PC-3 (cell line): ENCODE measurements around the gene ZXDC. TPM values are rescaled to one million over a fixed set of nuclear protein-coding genes. Genes with fewer than 3 reads are reported as not detected.

Experiments
- ATAC-seq: fragments of 200-7000 bp; cut with Tn5 transposase; 2 replicates; pipeline ENCODE4 v1.9.1; 2020; ENCODE audit warnings: mild to moderate bottlenecking, moderate library complexity
- BruUV-seq: library from RNA; stranded (reverse); fragments of 400-500 nt; replicated peaks from 2 replicates; lab custom pipeline; 2021; lab: Mats Ljungman, UMichigan
- CTCF ChIA-PET: fragments of 300-600 bp; sonication (Branson Sonifier 250); formaldehyde crosslinking; loops from one replicate; lab custom pipeline; 2022; ENCODE audit warnings: antibody characterized with exemption; lab: Charles Lee
- POLR2A ChIA-PET: fragments of 300-600 bp; sonication (Branson Sonifier 250); formaldehyde crosslinking; loops from one replicate; lab custom pipeline; 2022; ENCODE audit warnings: antibody characterized with exemption; ENCODE audit not compliant: unreplicated experiment; lab: Charles Lee
- DNase-seq: peaks from one replicate; pipeline ENCODE4 v3.0.0-alpha.2; 2015
- H2AFZ ChIP-seq: fragments of 300-600 bp; sonication (generic); 2 replicates; pipeline ENCODE4 v1.6.0; 2016; ENCODE audit warnings: antibody characterized with exemption, low read length
- H3F3A ChIP-seq: fragments of 300-600 bp; sonication (generic); one replicate; pipeline ENCODE4 v1.6.0; 2017; ENCODE audit warnings: antibody characterized with exemption, low read length, control low read depth, mild to moderate bottlenecking; ENCODE audit not compliant: unreplicated experiment
- H3K27ac ChIP-seq: fragments of 300-600 bp; sonication (generic); 2 replicates; pipeline ENCODE4 v1.5.1; 2016; ENCODE audit warnings: mild to moderate bottlenecking, low read length
- H3K27me3 ChIP-seq: fragments of 300-600 bp; sonication (generic); 2 replicates; pipeline ENCODE4 v1.6.1; 2016; ENCODE audit warnings: low read length, mixed read lengths
- H3K36me3 ChIP-seq: fragments of 300-600 bp; sonication (generic); 2 replicates; pipeline ENCODE4 v1.6.1; 2016; ENCODE audit warnings: low read depth, mixed run types, low read length, mixed read lengths
- H3K4me1 ChIP-seq: fragments of 300-600 bp; sonication (generic); 2 replicates; pipeline ENCODE4 v1.5.1; 2016; ENCODE audit warnings: low read length; ENCODE audit not compliant: insufficient read depth
- H3K4me2 ChIP-seq: fragments of 300-600 bp; sonication (generic); 2 replicates; pipeline ENCODE4 v1.6.0; 2016; ENCODE audit warnings: low read length
- H3K4me3 ChIP-seq: fragments of 300-600 bp; sonication (generic); 2 replicates; pipeline ENCODE4 v1.5.1; 2016; ENCODE audit warnings: mild to moderate bottlenecking, low read length, mixed read lengths
- H3K79me2 ChIP-seq: fragments of 300-600 bp; sonication (generic); 2 replicates; pipeline ENCODE4 v1.6.1; 2017; ENCODE audit warnings: low read length, mixed read lengths
- H3K9ac ChIP-seq: fragments of 300-600 bp; sonication (generic); 2 replicates; pipeline ENCODE4 v1.6.0; 2016; ENCODE audit warnings: mild to moderate bottlenecking, low read length
- H3K9me2 ChIP-seq: fragments of 300-600 bp; sonication (generic); replicated peaks from 2 replicates; pipeline ENCODE4 v1.6.1; 2016; ENCODE audit warnings: mixed run types, low read length, mixed read lengths
- H3K9me3 ChIP-seq: fragments of 300-600 bp; sonication (generic); 2 replicates; pipeline ENCODE4 v1.6.1; 2016; ENCODE audit warnings: low read length, mixed read lengths
- H4K20me1 ChIP-seq: fragments of 300-600 bp; sonication (generic); 2 replicates; pipeline ENCODE4 v1.6.1; 2016; ENCODE audit warnings: low read length, mixed read lengths
- EZH2 ChIP-seq: fragments of 300-600 bp; sonication (generic); IDR thresholded peaks from one replicate; pipeline ENCODE4 v1.6.1; 2017; ENCODE audit warnings: antibody characterized with exemption, mild to moderate bottlenecking, low read length; ENCODE audit not compliant: unreplicated experiment
- EZH2phosphoT487 ChIP-seq: fragments of 300-600 bp; sonication (generic); IDR thresholded peaks from 2 replicates; pipeline ENCODE4 v1.6.1; 2018; ENCODE audit warnings: mild to moderate bottlenecking, antibody characterized with exemption, low read length, borderline replicate concordance
- intact Hi-C: fragments of 100-400 bp; cut with micrococcal nuclease; formaldehyde crosslinking; loops from 2 replicates; pipeline ENCODE4 v1.9.0; 2023
- total RNA-seq: library from RNA; depleted of rRNA; stranded (reverse); fragments of >200 nt; gene quantifications from 2 replicates; pipeline ENCODE4 v1.2.3, GENCODE V29; 2014
- TF ChIP-seq, protein P1 (sequence below): fragments of 300-600 bp; sonication (generic); conservative IDR thresholded peaks from 2 replicates; pipeline ENCODE4 v1.5.1; 2017; ENCODE audit warnings: antibody characterized with exemption, low read depth, mild to moderate bottlenecking, low read length

ZXDC gene
- total RNA-seq, 1 experiment from 2014 or later = 18.7 TPM

GRCh38 chr3:126500016-126500415 is 24.3 kb upstream of the ZXDC start:
- Histone ChIP-seq H3K9me3 (no peaks in the 10 kb centered on the region), H3K27ac (no peak overlapping the region), H3K4me1 (no peaks in the 10 kb centered on the region; the same call in 1 of the 2 replicates), H3K27me3 (no peaks in the 10 kb centered on the region), H4K20me1 (no peaks in the 10 kb centered on the region), H3F3A (no peaks in the 10 kb centered on the region), H3K4me2 (no peak overlapping the region), H3K9me2 (no peaks in the 10 kb centered on the region), H3K36me3 (no peaks in the 10 kb centered on the region), H3K9ac (no peak overlapping the region), H3K4me3 (no peak overlapping the region), H2AFZ (no peak overlapping the region), H3K79me2 (no peaks in the 10 kb centered on the region)
- no peak for TF ChIP-seq EZH2
- TF ChIP-seq, protein P1, sequence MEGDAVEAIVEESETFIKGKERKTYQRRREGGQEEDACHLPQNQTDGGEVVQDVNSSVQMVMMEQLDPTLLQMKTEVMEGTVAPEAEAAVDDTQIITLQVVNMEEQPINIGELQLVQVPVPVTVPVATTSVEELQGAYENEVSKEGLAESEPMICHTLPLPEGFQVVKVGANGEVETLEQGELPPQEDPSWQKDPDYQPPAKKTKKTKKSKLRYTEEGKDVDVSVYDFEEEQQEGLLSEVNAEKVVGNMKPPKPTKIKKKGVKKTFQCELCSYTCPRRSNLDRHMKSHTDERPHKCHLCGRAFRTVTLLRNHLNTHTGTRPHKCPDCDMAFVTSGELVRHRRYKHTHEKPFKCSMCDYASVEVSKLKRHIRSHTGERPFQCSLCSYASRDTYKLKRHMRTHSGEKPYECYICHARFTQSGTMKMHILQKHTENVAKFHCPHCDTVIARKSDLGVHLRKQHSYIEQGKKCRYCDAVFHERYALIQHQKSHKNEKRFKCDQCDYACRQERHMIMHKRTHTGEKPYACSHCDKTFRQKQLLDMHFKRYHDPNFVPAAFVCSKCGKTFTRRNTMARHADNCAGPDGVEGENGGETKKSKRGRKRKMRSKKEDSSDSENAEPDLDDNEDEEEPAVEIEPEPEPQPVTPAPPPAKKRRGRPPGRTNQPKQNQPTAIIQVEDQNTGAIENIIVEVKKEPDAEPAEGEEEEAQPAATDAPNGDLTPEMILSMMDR = no peak
- BruUV-seq = no TSS peak
- intact Hi-C loops = no loop called here
- ChIA-PET CTCF (no interaction called here), POLR2A (no interaction called here)
- DNase-seq (no peak), ATAC-seq (no peak)

DNA sequence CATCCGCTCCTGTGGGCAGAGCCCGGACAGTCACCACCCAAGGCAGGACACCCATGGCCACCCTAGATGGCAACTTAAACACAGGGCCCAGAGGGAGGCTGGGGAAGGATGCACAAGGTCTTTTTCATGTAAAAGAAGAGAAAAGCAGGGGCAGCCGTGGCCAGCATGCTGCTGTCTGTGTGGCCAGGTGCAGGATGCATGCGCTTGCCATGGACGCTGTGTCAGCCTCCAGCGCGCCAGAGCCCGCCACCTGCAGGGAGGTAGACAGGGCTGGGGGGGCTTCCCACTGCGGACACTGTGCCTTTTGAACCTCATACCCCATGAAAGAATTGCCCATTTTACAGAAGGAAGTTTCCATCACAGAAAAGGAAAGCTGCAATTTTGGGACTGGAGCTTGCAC is 23.7 kb upstream of the ZXDC start:
- Histone ChIP-seq H3F3A (no peaks in the 10 kb centered on the region), H3K9me3 (no peaks in the 10 kb centered on the region), H3K4me1 (no peaks in the 10 kb centered on the region; the same call in 1 of the 2 replicates), H3K27ac (no peak overlapping the region), H3K9ac (no peak overlapping the region), H3K4me2 (no peak overlapping the region), H4K20me1 (no peaks in the 10 kb centered on the region), H3K9me2 (no peaks in the 10 kb centered on the region), H3K36me3 (no peaks in the 10 kb centered on the region), H3K79me2 (no peaks in the 10 kb centered on the region), H2AFZ (no peak overlapping the region), H3K27me3 (no peaks in the 10 kb centered on the region), H3K4me3 (no peak overlapping the region)
- CTCF ChIA-PET = no interaction called here
- ATAC-seq (no peak), DNase-seq (no peak)
- TF ChIP-seq EZH2phosphoT487 (no peak), EZH2 (no peak)
- TF ChIP-seq, protein P1 = no peak
- intact Hi-C loops = no loop called here
- BruUV-seq = no TSS peak
- POLR2A ChIA-PET = no interaction called here

DNA sequence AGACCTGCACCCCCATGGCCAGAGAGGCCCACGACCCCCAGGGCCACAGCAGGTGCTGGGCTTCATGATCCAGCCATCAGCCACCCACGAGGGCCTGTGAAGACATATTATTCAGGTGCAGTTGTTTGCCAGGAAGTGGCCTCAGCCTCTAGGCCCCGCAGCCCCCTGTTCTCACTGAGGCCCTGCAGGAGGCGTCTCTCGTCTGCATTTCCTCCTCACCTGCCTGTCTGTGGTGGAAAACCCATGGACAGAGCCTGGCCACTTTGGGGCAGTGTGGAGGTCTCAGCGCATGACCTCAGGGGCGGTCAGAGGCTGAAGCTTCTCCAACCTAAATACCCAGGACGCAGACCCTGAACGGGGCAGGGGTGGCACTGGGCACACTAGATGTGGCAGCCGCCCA is 23.2 kb upstream of the ZXDC start:
- Histone ChIP-seq H3K4me2 (no peak overlapping the region), H3F3A (no peaks in the 10 kb centered on the region), H3K9me3 (no peaks in the 10 kb centered on the region), H3K9ac (no peak overlapping the region), H3K27me3 (no peaks in the 10 kb centered on the region), H3K36me3 (no peaks in the 10 kb centered on the region), H3K4me3 (no peak overlapping the region), H2AFZ (no peak overlapping the region), H3K79me2 (no peaks in the 10 kb centered on the region), H4K20me1 (no peaks in the 10 kb centered on the region), H3K27ac (no peak overlapping the region), H3K4me1 (no peaks in the 10 kb centered on the region; the same call in 1 of the 2 replicates), H3K9me2 (no peaks in the 10 kb centered on the region)
- TF ChIP-seq EZH2 = no peak
- TF ChIP-seq, protein P1 = no peak
- DNase-seq (no peak), ATAC-seq (no peak)
- no TSS peak for BruUV-seq
- POLR2A ChIA-PET = no interaction called here
- CTCF ChIA-PET = no interaction called here
- intact Hi-C loops = no loop called here
